GM12878 (cell line): ENCODE data around the gene NFASC. TPM values are rescaled to one million over a fixed set of nuclear protein-coding genes. Genes with fewer than 3 reads are reported as not detected.

Experiments used
- ATAC-seq: fragments of 200-7000 bp; cut with Tn5 transposase; 3 replicates; pipeline ENCODE4 v1.9.1; 2020; ENCODE audit warnings: mild to moderate bottlenecking, moderate library complexity
- BruUV-seq: library from RNA; stranded (reverse); fragments of 400-500 nt; replicated peaks from 2 replicates; lab custom pipeline; 2021; lab: Mats Ljungman, UMichigan
- CTCF ChIA-PET: fragments of 300-600 bp; sonication (Branson Sonifier 250); formaldehyde crosslinking; extraction: SDS; loops from one replicate; lab custom pipeline; 2021; ENCODE audit warnings: inconsistent platforms; lab: Yijun Ruan, JAX
- POLR2A ChIA-PET: fragments of 350-600 bp; formaldehyde crosslinking; extraction: SDS; loops from one replicate; lab custom pipeline; 2021; ENCODE audit warnings: inconsistent platforms; lab: Charles Lee
- RAD21 ChIA-PET: fragments of 300-600 bp; sonication (Branson Sonifier 250); formaldehyde crosslinking; loops from one replicate; lab custom pipeline; 2023; ENCODE audit warnings: antibody characterized with exemption; ENCODE audit not compliant: unreplicated experiment; lab: Charles Lee
- SMC1A ChIA-PET: fragments of 300-600 bp; sonication (Branson Sonifier 250); formaldehyde crosslinking; loops from one replicate; lab custom pipeline; 2023; ENCODE audit not compliant: unreplicated experiment, uncharacterized antibody; lab: Charles Lee
- DNase-seq: peaks from one replicate; pipeline ENCODE4 v3.0.0-alpha.2; 2011; ENCODE audit warnings: low read depth, low spot score
- FAIRE-seq: peaks from 3 replicates; lab custom pipeline; 2011; peaks lifted over from hg19 to GRCh38; lab: Jason Lieb, UNC
- H2AFZ ChIP-seq: 2 replicates; pipeline ENCODE4 v1.6.0; 2011; ENCODE audit warnings: low read depth, low read length, control low read depth; ENCODE audit not compliant: control insufficient read depth
- H3K27ac ChIP-seq: 2 replicates; pipeline ENCODE4 v1.5.1; 2011; ENCODE audit warnings: control low read depth; ENCODE audit not compliant: control insufficient read depth, insufficient read depth
- H3K27me3 ChIP-seq, 2 experiments: replicated peaks in 1 of 2; 2 replicates each; pipeline versions ENCODE4 v1.6.0 to v1.6.1; 2011; ENCODE audit warnings: low read length in 1 of 2; ENCODE audit not compliant: control insufficient read depth in 2 of 2, insufficient read depth in 2 of 2
- H3K36me3 ChIP-seq, 2 experiments: 2 replicates each; pipeline ENCODE4 v1.5.1; 2011; ENCODE audit warnings: low read length in 1 of 2; ENCODE audit not compliant: control insufficient read depth in 2 of 2, insufficient read depth in 2 of 2
- H3K4me1 ChIP-seq: 2 replicates; pipeline ENCODE4 v1.6.1; 2011; ENCODE audit warnings: mild to moderate bottlenecking, low read length, moderate library complexity, mixed read lengths; ENCODE audit not compliant: control insufficient read depth, insufficient read depth
- H3K4me2 ChIP-seq: 2 replicates; pipeline ENCODE4 v1.6.0; 2011; ENCODE audit warnings: control low read depth; ENCODE audit not compliant: control insufficient read depth, insufficient read depth
- H3K4me3 ChIP-seq: fragments of 200-600 bp; sonication (generic); 2 replicates; pipeline ENCODE4 v1.5.1; 2016
- H3K79me2 ChIP-seq: 2 replicates; pipeline ENCODE4 v1.6.0; 2011; ENCODE audit warnings: low read length; ENCODE audit not compliant: control insufficient read depth, insufficient read depth
- H3K9ac ChIP-seq: 2 replicates; pipeline ENCODE4 v1.8.0; 2011; ENCODE audit warnings: low read length, control low read depth, mixed read lengths; ENCODE audit not compliant: control insufficient read depth, insufficient read depth
- H3K9me3 ChIP-seq: replicated peaks from 3 replicates; pipeline ENCODE4 v1.5.1; 2011; ENCODE audit warnings: mild to moderate bottlenecking, low read length; ENCODE audit not compliant: control insufficient read depth, insufficient read depth
- H4K20me1 ChIP-seq: 2 replicates; pipeline ENCODE4 v1.6.0; 2011; ENCODE audit not compliant: control insufficient read depth, insufficient read depth
- CBX3 ChIP-seq: fragments of 200-600 bp; sonication (generic); IDR thresholded peaks from 2 replicates; pipeline ENCODE4 v1.6.1; 2016; ENCODE audit warnings: low read depth, borderline replicate concordance
- EP300 ChIP-seq, 2 experiments: fragments of 150-350 bp in 1 of 2; IDR thresholded peaks; 2 replicates each; pipeline ENCODE4 v1.6.1; 2011 to 2012; ENCODE audit warnings: low read depth in 2 of 2, low read length in 2 of 2, borderline replicate concordance in 1 of 2, improper control_type of control experiment in 1 of 2, inconsistent platforms in 1 of 2; ENCODE audit not compliant: control insufficient read depth in 1 of 2
- MYB ChIP-seq: fragments of 150-350 bp; IDR thresholded peaks from 2 replicates; pipeline ENCODE4 v1.6.1; 2014; ENCODE audit warnings: mild to moderate bottlenecking, low read depth, low read length, borderline replicate concordance
- NFXL1 ChIP-seq: fragments of 450-650 bp; IDR thresholded peaks from 2 replicates; pipeline ENCODE4 v1.6.1; 2017; ENCODE audit warnings: antibody characterized with exemption, mild to moderate bottlenecking, borderline replicate concordance
- RB1 ChIP-seq: fragments of 450-650 bp; formaldehyde crosslinking; IDR thresholded peaks from 2 replicates; pipeline ENCODE4 v1.6.1; 2017; ENCODE audit warnings: mild to moderate bottlenecking, borderline replicate concordance
- RFX5 ChIP-seq: IDR thresholded peaks from 2 replicates; pipeline ENCODE4 v1.6.1; 2011; ENCODE audit warnings: low read depth, low read length, improper control_type of control experiment
- RUNX3 ChIP-seq: IDR thresholded peaks from 2 replicates; pipeline ENCODE4 v1.6.1; 2012; ENCODE audit warnings: low read length, inconsistent platforms
- SIX5 ChIP-seq: IDR thresholded peaks from 2 replicates; pipeline ENCODE4 v1.6.1; 2011; ENCODE audit warnings: mild to moderate bottlenecking, low read depth, low read length, moderate library complexity; ENCODE audit not compliant: severe bottlenecking
- SPI1 ChIP-seq: IDR thresholded peaks from 2 replicates; pipeline ENCODE4 v1.6.1; 2011; ENCODE audit warnings: low read depth, mild to moderate bottlenecking, low read length, moderate library complexity, borderline replicate concordance; ENCODE audit not compliant: insufficient read depth
- YBX1 ChIP-seq: fragments of 450-650 bp; IDR thresholded peaks from 2 replicates; pipeline ENCODE4 v1.6.1; 2016; ENCODE audit warnings: antibody characterized with exemption
- ZSCAN29 ChIP-seq: fragments of 450-650 bp; IDR thresholded peaks from 2 replicates; pipeline ENCODE4 v1.6.1; 2017; ENCODE audit warnings: mild to moderate bottlenecking, moderate library complexity
- WGBS: methylation state at CpG from one replicate; pipeline ENCODE4 v1.1.6; 2016; ENCODE audit warnings: low lambda C conversion rate; ENCODE audit not compliant: insufficient replicate concordance, insufficient coverage; ENCODE audit errors: missing lambda C conversion rate; 5-methylcytosine and 5-hydroxymethylcytosine counted together
- in situ Hi-C: fragments of 300-500 bp; cut with MboI; formaldehyde crosslinking; loops from 9 replicates; pipeline ENCODE4 v1.14.3; 2018; ENCODE audit warnings: mixed read lengths
- intact Hi-C: fragments of 100-400 bp; cut with micrococcal nuclease; formaldehyde crosslinking; loops from one replicate; pipeline ENCODE4 v1.14.2; 2022; ENCODE audit not compliant: unreplicated experiment
- polyA plus RNA-seq, 11 experiments: library from polyadenylated mRNA; depleted of rRNA in 4 of 11; unstranded in 6 of 11; stranded (reverse) in 5 of 11; fragments of >200 nt; fragmentation: Nextera tagmentation in 4 of 11; fragmentation: Illumina TruSeq in 1 of 11; extraction: Ambion mirVana in 4 of 11; extraction: Trizol in 1 of 11; gene quantifications; 1 replicate in 1 of 11; 2 replicates in 10 of 11; pipeline versions ENCODE4 v1.2.1 to v1.2.3, GENCODE V29; 2011 to 2016; ENCODE audit warnings: inconsistent platforms in 2 of 11, missing spikeins in 2 of 11, low read depth in 1 of 11
- total RNA-seq, 4 experiments: library from RNA; depleted of rRNA in 3 of 4; stranded (reverse); fragments of >200 nt in 3 of 4; fragmentation: Illumina TruSeq in 1 of 4; extraction: Trizol in 1 of 4; gene quantifications; 2 replicates each; pipeline versions ENCODE4 v1.2.1 to v1.2.3, GENCODE V29; 2013 to 2021
- TF ChIP-seq, protein P1 (sequence below): fragments of 450-650 bp; IDR thresholded peaks from 2 replicates; pipeline ENCODE4 v1.6.1; 2017; ENCODE audit warnings: borderline replicate concordance
- TF ChIP-seq, protein P2 (sequence below): fragments of 450-650 bp; IDR thresholded peaks from 2 replicates; pipeline ENCODE4 v1.6.1; 2016; ENCODE audit warnings: mild to moderate bottlenecking
- TF ChIP-seq, protein P3 (sequence below): fragments of 150-350 bp; IDR thresholded peaks from 2 replicates; pipeline ENCODE4 v1.6.1; 2016; ENCODE audit warnings: low read depth, low read length

The NFASC gene
- total and polyA plus RNA-seq, 10 of the 15 experiments (the other 5 are each of a cell fraction or from before 2014, with no cell fraction given) = 0.04 to 0.31 (median 0.12) TPM; not detected in 4

DNA sequence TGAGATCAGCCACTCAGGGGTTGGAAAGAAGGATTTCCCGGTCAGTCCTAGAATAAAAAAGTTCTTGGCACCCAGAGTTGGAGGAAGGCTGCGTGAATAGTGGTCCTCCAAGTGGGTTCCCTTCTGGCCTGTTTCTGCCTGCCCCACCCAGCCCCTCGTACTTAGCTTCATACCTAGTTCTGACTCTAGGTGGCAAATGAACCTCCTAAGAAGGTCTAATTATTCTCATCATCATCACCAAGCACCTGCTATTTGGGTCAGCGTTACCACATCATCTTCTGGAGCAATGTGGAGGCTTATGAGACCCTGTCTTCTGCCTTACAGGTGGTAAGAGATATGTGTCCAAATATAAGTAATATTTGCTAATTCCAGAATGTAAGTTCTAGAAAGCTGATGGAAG, 35.9 kb upstream of the NFASC start:
- RAD21 ChIA-PET = no interaction called here
- WGBS = 0% methylated on average over 4 of the region's 4 CpGs

More for the DNA sequence above, 35.9 kb upstream of the NFASC start:
- Histone ChIP-seq H3K4me1 (no peaks in the 10 kb centered on the region), H4K20me1 (0 out of 2 replicates have a peak, but pooled peaks cover 2% of the 10 kb centered on the region), H3K9me3 (no peaks in the 10 kb centered on the region), H3K79me2 (no peaks in the 10 kb centered on the region), H3K27ac (no peak overlapping the region), H3K36me3 (no peaks in the 10 kb centered on the region), H3K4me3 (no peak overlapping the region), H3K4me2 (no peak overlapping the region), H2AFZ (no peak overlapping the region), H3K27me3 (peaks cover 2 to 4% of the 10 kb centered on the region in 2 experiments; a peak in 2 of 4 replicates), H3K9ac (no peak overlapping the region)
- intact Hi-C loops (no loop called here), in situ Hi-C loops (no loop called here)
- DNase-seq (no peak), FAIRE-seq (no peak), ATAC-seq (no peak)
- ChIA-PET SMC1A (no interaction called here), POLR2A (no interaction called here), CTCF (interaction anchor here (1.0 kb wide), 1 partner anchor 16 kb away, joined by 3 read pairs; no protein-coding TSS in a partner anchor)
- TF ChIP-seq, protein P1, sequence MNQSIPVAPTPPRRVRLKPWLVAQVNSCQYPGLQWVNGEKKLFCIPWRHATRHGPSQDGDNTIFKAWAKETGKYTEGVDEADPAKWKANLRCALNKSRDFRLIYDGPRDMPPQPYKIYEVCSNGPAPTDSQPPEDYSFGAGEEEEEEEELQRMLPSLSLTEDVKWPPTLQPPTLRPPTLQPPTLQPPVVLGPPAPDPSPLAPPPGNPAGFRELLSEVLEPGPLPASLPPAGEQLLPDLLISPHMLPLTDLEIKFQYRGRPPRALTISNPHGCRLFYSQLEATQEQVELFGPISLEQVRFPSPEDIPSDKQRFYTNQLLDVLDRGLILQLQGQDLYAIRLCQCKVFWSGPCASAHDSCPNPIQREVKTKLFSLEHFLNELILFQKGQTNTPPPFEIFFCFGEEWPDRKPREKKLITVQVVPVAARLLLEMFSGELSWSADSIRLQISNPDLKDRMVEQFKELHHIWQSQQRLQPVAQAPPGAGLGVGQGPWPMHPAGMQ = no peak
- no peak for TF ChIP-seq RFX5
- TF ChIP-seq RUNX3 = no peak
- TF ChIP-seq, protein P2, sequence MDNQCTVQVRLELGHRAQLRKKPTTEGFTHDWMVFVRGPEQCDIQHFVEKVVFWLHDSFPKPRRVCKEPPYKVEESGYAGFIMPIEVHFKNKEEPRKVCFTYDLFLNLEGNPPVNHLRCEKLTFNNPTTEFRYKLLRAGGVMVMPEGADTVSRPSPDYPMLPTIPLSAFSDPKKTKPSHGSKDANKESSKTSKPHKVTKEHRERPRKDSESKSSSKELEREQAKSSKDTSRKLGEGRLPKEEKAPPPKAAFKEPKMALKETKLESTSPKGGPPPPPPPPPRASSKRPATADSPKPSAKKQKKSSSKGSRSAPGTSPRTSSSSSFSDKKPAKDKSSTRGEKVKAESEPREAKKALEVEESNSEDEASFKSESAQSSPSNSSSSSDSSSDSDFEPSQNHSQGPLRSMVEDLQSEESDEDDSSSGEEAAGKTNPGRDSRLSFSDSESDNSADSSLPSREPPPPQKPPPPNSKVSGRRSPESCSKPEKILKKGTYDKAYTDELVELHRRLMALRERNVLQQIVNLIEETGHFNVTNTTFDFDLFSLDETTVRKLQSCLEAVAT = no peak
- no peak for TF ChIP-seq MYB
- TF ChIP-seq SPI1 = no peak
- no peak for TF ChIP-seq EP300 (IDR thresholded peaks at IDR 0.05; ENCODE audit: borderline replicate concordance in 1 of 2, control insufficient read depth in 1 of 2, low read depth in 2 of 2, low read length in 2 of 2)
- TF ChIP-seq YBX1 = no peak
- TF ChIP-seq NFXL1 = no peak
- TF ChIP-seq SIX5 = no peak
- no peak for TF ChIP-seq CBX3
- TF ChIP-seq, protein P3, sequence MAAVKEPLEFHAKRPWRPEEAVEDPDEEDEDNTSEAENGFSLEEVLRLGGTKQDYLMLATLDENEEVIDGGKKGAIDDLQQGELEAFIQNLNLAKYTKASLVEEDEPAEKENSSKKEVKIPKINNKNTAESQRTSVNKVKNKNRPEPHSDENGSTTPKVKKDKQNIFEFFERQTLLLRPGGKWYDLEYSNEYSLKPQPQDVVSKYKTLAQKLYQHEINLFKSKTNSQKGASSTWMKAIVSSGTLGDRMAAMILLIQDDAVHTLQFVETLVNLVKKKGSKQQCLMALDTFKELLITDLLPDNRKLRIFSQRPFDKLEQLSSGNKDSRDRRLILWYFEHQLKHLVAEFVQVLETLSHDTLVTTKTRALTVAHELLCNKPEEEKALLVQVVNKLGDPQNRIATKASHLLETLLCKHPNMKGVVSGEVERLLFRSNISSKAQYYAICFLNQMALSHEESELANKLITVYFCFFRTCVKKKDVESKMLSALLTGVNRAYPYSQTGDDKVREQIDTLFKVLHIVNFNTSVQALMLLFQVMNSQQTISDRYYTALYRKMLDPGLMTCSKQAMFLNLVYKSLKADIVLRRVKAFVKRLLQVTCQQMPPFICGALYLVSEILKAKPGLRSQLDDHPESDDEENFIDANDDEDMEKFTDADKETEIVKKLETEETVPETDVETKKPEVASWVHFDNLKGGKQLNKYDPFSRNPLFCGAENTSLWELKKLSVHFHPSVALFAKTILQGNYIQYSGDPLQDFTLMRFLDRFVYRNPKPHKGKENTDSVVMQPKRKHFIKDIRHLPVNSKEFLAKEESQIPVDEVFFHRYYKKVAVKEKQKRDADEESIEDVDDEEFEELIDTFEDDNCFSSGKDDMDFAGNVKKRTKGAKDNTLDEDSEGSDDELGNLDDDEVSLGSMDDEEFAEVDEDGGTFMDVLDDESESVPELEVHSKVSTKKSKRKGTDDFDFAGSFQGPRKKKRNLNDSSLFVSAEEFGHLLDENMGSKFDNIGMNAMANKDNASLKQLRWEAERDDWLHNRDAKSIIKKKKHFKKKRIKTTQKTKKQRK = no peak
- no peak for TF ChIP-seq RB1
- no peak for TF ChIP-seq ZSCAN29
- no TSS peak for BruUV-seq
